Gastrocnemius medialis (tissue), 4 donors: ENCODE results near the gene LSAMP. TPM values are rescaled to one million over a fixed set of nuclear protein-coding genes. Genes with fewer than 3 reads are reported as not detected.

Source experiments
- ATAC-seq, 2 donors: fragments of 150-250 bp; one replicate each; pipeline ENCODE4 v1.9.1; 2016
- DNase-seq, 2 donors: peaks; one replicate each; pipeline ENCODE4 v3.0.0-alpha.2; 2019
- H3K27ac ChIP-seq, 4 donors: fragments of 200-600 bp; sonication (generic); 1 replicate in 1 of 4; 2 replicates in 3 of 4; pipeline ENCODE4 v1.5.1; 2016 to 2018; ENCODE audit warnings: mild to moderate bottlenecking in 2 of 4, moderate library complexity in 1 of 4
- H3K27me3 ChIP-seq, 3 donors: fragments of 200-600 bp; sonication (generic) in 2 of 3; 1 replicate in 1 of 3; 2 replicates in 2 of 3; pipeline versions ENCODE4 v1.5.1 to v1.6.0; 2016 to 2019; ENCODE audit warnings: mild to moderate bottlenecking in 1 of 3, moderate library complexity in 1 of 3
- H3K36me3 ChIP-seq, 2 donors: fragments of 200-600 bp; sonication (generic) in 1 of 2; one replicate each; pipeline ENCODE4 v1.5.1; 2017 to 2018
- H3K4me1 ChIP-seq, 2 donors: fragments of 200-600 bp; sonication (generic) in 1 of 2; one replicate each; pipeline ENCODE4 v1.5.1; 2016 to 2017; ENCODE audit warnings: mild to moderate bottlenecking in 2 of 2
- H3K4me3 ChIP-seq, 4 donors: fragments of 200-600 bp; sonication (generic) in 3 of 4; 1 replicate in 1 of 4; 2 replicates in 3 of 4; pipeline ENCODE4 v1.5.1; 2016 to 2019; ENCODE audit warnings: mild to moderate bottlenecking in 2 of 4
- H3K9me3 ChIP-seq, 3 donors: fragments of 200-600 bp; sonication (generic) in 2 of 3; 1 replicate in 1 of 3; 2 replicates in 2 of 3; pipeline ENCODE4 v1.5.1; 2016 to 2019
- CTCF ChIP-seq, 5 experiments: fragments of 450-650 bp in 3 of 5; fragments of 200-600 bp in 2 of 5; sonication (generic) in 2 of 5; IDR thresholded peaks in 4 of 5; conservative IDR thresholded peaks in 1 of 5; 1 replicate in 4 of 5; 2 replicates in 1 of 5; pipeline ENCODE4 v1.5.1; 2016 to 2019; ENCODE audit warnings: antibody characterized with exemption in 5 of 5, mild to moderate bottlenecking in 3 of 5, moderate library complexity in 3 of 5
- POLR2A ChIP-seq, 2 donors: fragments of 450-650 bp; IDR thresholded peaks; one replicate each; pipeline ENCODE4 v1.6.1; 2017; ENCODE audit warnings: antibody characterized with exemption in 2 of 2, mild to moderate bottlenecking in 2 of 2, moderate library complexity in 2 of 2
- in situ Hi-C, 4 donors: fragments of 200-750 bp; cut with MboI; loops; one replicate each; pipeline versions ENCODE4 v1.15.0 to v1.8.0; 2017; ENCODE audit warnings: low sequenced_read_pairs in 4 of 4
- intact Hi-C: fragments of 100-400 bp; cut with DNase I; formaldehyde crosslinking; loops from one replicate; pipeline ENCODE4 v1.15.1; 2023; ENCODE audit warnings: low total_unique reads
- total RNA-seq, 4 donors: library from RNA; depleted of rRNA; stranded (reverse); fragments of >200 nt; gene quantifications; one replicate each; pipeline versions ENCODE4 v1.1.0 to v1.2.3, GENCODE V29; 2016

Gene LSAMP
- total RNA-seq, 4 donors from 2014 or later: 0.07 to 0.10 TPM; not detected in 2

- no peaks in the 10 kb centered on the region for H3K4me1 ChIP-seq
Observed at GRCh38 chr3:116441652-116442051, 3.6 kb downstream of the LSAMP start.

GRCh38 chr3:116440196-116440595 lies 5.1 kb downstream of the LSAMP start:
- no peak for ATAC-seq
- H3K27me3 ChIP-seq: peaks cover 0 to 4% (median 0%) of the 10 kb centered on the region in 3 donors
- no peak for DNase-seq
- H3K27ac ChIP-seq: no peak overlapping the region
- no peaks in the 10 kb centered on the region for H3K4me1 ChIP-seq
- TF ChIP-seq POLR2A (IDR thresholded peaks at IDR 0.05) (no peak), CTCF (IDR thresholded peaks at IDR 0.05 in 4 of 5, conservative IDR thresholded peaks at IDR 0.05 in 1 of 5) (no peak)
- H3K36me3 ChIP-seq: no peaks in the 10 kb centered on the region
- in situ Hi-C loops (no loop called here), intact Hi-C loops (no loop called here)
- H3K4me3 ChIP-seq: no peak overlapping the region
- no peaks in the 10 kb centered on the region for H3K9me3 ChIP-seq

More at GRCh38 chr3:116441652-116442051, 3.6 kb downstream of the LSAMP start:
- Histone ChIP-seq H3K4me3 (no peak overlapping the region), H3K27ac (no peak overlapping the region), H3K36me3 (no peaks in the 10 kb centered on the region), H3K27me3 (peaks cover 0 to 6% (median 0%) of the 10 kb centered on the region in 3 donors), H3K9me3 (no peaks in the 10 kb centered on the region)
- ATAC-seq (no peak), DNase-seq (no peak)
- in situ Hi-C loops: no loop called here
- TF ChIP-seq POLR2A (IDR thresholded peaks at IDR 0.05): no peak
- no peak for TF ChIP-seq CTCF (IDR thresholded peaks at IDR 0.05 in 4 of 5, conservative IDR thresholded peaks at IDR 0.05 in 1 of 5)
- intact Hi-C loops: no loop called here

- Histone ChIP-seq H3K9me3 (no peaks in the 10 kb centered on the region), H3K4me3 (no peak overlapping the region), H3K4me1 (no peaks in the 10 kb centered on the region), H3K27me3 (no peaks in the 10 kb centered on the region), H3K36me3 (no peaks in the 10 kb centered on the region), H3K27ac (no peak overlapping the region)
- no peak for DNase-seq
- in situ Hi-C loops (no loop called here), intact Hi-C loops (no loop called here)
- TF ChIP-seq POLR2A (IDR thresholded peaks at IDR 0.05): no peak
- no peak for TF ChIP-seq CTCF (IDR thresholded peaks at IDR 0.05 in 4 of 5, conservative IDR thresholded peaks at IDR 0.05 in 1 of 5)
- ATAC-seq: no peak
Observed at GRCh38 chr3:116433552-116433951, 11.7 kb downstream of the LSAMP start.

- TF ChIP-seq CTCF (IDR thresholded peaks at IDR 0.05 in 4 of 5, conservative IDR thresholded peaks at IDR 0.05 in 1 of 5) (no peak), POLR2A (IDR thresholded peaks at IDR 0.05) (no peak)
- in situ Hi-C loops: no loop called here
- intact Hi-C loops: no loop called here
- no peaks in the 10 kb centered on the region for H3K27me3 ChIP-seq
- H3K36me3 ChIP-seq: no peaks in the 10 kb centered on the region
- H3K27ac ChIP-seq: no peak overlapping the region
- no peaks in the 10 kb centered on the region for H3K4me1 ChIP-seq
- no peak for DNase-seq
- H3K9me3 ChIP-seq: no peaks in the 10 kb centered on the region
- ATAC-seq: no peak
- no peak overlapping the region for H3K4me3 ChIP-seq
Observed at GRCh38 chr3:116432795-116433194, 12.5 kb downstream of the LSAMP start.
